ENCODE data around the gene COG4. TPM values are rescaled to one million over a fixed set of nuclear protein-coding genes. Genes with fewer than 3 reads are reported as not detected.

COG4 gene
- total and polyA plus RNA-seq, 2 experiments from 2014 or later, result 28.8 to 38.1 TPM

GRCh38 chr16:70470927-70471341 is 52.4 kb downstream of the COG4 start:
- Mint-ChIP-seq H3K4me1 (peaks cover 4% of the 10 kb centered on the region; the same call in 2 of the 3 replicates), H3K27ac (0 out of 2 replicates have a peak overlapping the region, but pooled peaks have one; percentile 50), H3K27me3 (ENCODE audit: insufficient read depth, low read depth, poor library complexity) (peaks cover 8% of the 10 kb centered on the region), H3K4me3 (no peak overlapping the region), H3K9me3 (no peaks in the 10 kb centered on the region), H3K36me3 (ENCODE audit: low read depth) (no peaks in the 10 kb centered on the region; the same call in 2 of the 3 replicates)
- Histone ChIP-seq H3K4me1 (ENCODE audit: insufficient read depth) (no peaks in the 10 kb centered on the region), H3F3A (replicated peaks; ENCODE audit: low read depth) (no peaks in the 10 kb centered on the region), H3K4me3 (no peak overlapping the region), H4K20me1 (replicated peaks; ENCODE audit: insufficient read depth) (no peaks in the 10 kb centered on the region), H3K36me3 (ENCODE audit: insufficient read depth) (no peaks in the 10 kb centered on the region), H3K79me2 (replicated peaks; ENCODE audit: insufficient read depth) (no peaks in the 10 kb centered on the region), H3K4me2 (no peak overlapping the region), H3K27ac (ENCODE audit: low read depth) (no peak overlapping the region), H3K9me2 (ENCODE audit: insufficient read depth) (no peaks in the 10 kb centered on the region), H3K27me3 (ENCODE audit: insufficient read depth) (no peaks in the 10 kb centered on the region), H2AFZ (no peak overlapping the region)
- DNase-seq (ENCODE audit: low spot score) (peak; percentile 71), ATAC-seq (peak; percentile 67)
- TF ChIP-seq, protein P1, sequence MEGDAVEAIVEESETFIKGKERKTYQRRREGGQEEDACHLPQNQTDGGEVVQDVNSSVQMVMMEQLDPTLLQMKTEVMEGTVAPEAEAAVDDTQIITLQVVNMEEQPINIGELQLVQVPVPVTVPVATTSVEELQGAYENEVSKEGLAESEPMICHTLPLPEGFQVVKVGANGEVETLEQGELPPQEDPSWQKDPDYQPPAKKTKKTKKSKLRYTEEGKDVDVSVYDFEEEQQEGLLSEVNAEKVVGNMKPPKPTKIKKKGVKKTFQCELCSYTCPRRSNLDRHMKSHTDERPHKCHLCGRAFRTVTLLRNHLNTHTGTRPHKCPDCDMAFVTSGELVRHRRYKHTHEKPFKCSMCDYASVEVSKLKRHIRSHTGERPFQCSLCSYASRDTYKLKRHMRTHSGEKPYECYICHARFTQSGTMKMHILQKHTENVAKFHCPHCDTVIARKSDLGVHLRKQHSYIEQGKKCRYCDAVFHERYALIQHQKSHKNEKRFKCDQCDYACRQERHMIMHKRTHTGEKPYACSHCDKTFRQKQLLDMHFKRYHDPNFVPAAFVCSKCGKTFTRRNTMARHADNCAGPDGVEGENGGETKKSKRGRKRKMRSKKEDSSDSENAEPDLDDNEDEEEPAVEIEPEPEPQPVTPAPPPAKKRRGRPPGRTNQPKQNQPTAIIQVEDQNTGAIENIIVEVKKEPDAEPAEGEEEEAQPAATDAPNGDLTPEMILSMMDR (conservative IDR thresholded peaks at IDR 0.05; ENCODE audit: low read depth in 2 of 2), result peak; percentile 58 to 90
- TF ChIP-seq CREB1 (CRISPR knock-in tag; IDR thresholded peaks at IDR 0.05; ENCODE audit: low read depth) (no peak), JUNB (IDR thresholded peaks at IDR 0.05; ENCODE audit: unreplicated experiment) (no peak), STAT1 (IDR thresholded peaks at IDR 0.05; ENCODE audit: unreplicated experiment) (no peak), POLR2AphosphoS5 (IDR thresholded peaks at IDR 0.05; ENCODE audit: low read depth) (no peak)

GRCh38 chr16:70470141-70470926 is 53.0 kb downstream of the COG4 start:
- H3K27ac ChIP-seq (ENCODE audit: low read depth), result no peak overlapping the region
- H3K27me3 ChIP-seq (ENCODE audit: insufficient read depth), result no peaks in the 10 kb centered on the region
- H2AFZ ChIP-seq, result no peak overlapping the region
- no peaks in the 10 kb centered on the region for H3K9me2 ChIP-seq (ENCODE audit: insufficient read depth)
- Mint-ChIP-seq H3K36me3 (ENCODE audit: low read depth) (no peaks in the 10 kb centered on the region; the same call in 2 of the 3 replicates), H3K27ac (peak overlapping the region; percentile 50; the same call in 1 of the 2 replicates), H3K9me3 (no peaks in the 10 kb centered on the region), H3K27me3 (ENCODE audit: insufficient read depth, low read depth, poor library complexity) (peaks cover 6% of the 10 kb centered on the region), H3K4me3 (no peak overlapping the region), H3K4me1 (peaks cover 4% of the 10 kb centered on the region; the same call in 2 of the 3 replicates)
- no peak overlapping the region for H3K4me2 ChIP-seq
- no peaks in the 10 kb centered on the region for H4K20me1 ChIP-seq (replicated peaks; ENCODE audit: insufficient read depth)
- no peak for ATAC-seq
- H3K4me3 ChIP-seq, result no peak overlapping the region
- H3K36me3 ChIP-seq (ENCODE audit: insufficient read depth), result no peaks in the 10 kb centered on the region
- H3K4me1 ChIP-seq (ENCODE audit: insufficient read depth), result no peaks in the 10 kb centered on the region
- H3F3A ChIP-seq (replicated peaks; ENCODE audit: low read depth), result no peaks in the 10 kb centered on the region
- no peak for DNase-seq (ENCODE audit: low spot score)
- H3K79me2 ChIP-seq (replicated peaks; ENCODE audit: insufficient read depth), result no peaks in the 10 kb centered on the region
- TF ChIP-seq NANOG (IDR thresholded peaks at IDR 0.05; ENCODE audit: borderline replicate concordance), result no peak
- TF ChIP-seq, protein P2, sequence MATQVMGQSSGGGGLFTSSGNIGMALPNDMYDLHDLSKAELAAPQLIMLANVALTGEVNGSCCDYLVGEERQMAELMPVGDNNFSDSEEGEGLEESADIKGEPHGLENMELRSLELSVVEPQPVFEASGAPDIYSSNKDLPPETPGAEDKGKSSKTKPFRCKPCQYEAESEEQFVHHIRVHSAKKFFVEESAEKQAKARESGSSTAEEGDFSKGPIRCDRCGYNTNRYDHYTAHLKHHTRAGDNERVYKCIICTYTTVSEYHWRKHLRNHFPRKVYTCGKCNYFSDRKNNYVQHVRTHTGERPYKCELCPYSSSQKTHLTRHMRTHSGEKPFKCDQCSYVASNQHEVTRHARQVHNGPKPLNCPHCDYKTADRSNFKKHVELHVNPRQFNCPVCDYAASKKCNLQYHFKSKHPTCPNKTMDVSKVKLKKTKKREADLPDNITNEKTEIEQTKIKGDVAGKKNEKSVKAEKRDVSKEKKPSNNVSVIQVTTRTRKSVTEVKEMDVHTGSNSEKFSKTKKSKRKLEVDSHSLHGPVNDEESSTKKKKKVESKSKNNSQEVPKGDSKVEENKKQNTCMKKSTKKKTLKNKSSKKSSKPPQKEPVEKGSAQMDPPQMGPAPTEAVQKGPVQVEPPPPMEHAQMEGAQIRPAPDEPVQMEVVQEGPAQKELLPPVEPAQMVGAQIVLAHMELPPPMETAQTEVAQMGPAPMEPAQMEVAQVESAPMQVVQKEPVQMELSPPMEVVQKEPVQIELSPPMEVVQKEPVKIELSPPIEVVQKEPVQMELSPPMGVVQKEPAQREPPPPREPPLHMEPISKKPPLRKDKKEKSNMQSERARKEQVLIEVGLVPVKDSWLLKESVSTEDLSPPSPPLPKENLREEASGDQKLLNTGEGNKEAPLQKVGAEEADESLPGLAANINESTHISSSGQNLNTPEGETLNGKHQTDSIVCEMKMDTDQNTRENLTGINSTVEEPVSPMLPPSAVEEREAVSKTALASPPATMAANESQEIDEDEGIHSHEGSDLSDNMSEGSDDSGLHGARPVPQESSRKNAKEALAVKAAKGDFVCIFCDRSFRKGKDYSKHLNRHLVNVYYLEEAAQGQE (IDR thresholded peaks at IDR 0.05; ENCODE audit: unreplicated experiment), result no peak
- TF ChIP-seq EZH2phosphoT487 (IDR thresholded peaks at IDR 0.05; ENCODE audit: unreplicated experiment), result no peak
- TF ChIP-seq, protein P3, sequence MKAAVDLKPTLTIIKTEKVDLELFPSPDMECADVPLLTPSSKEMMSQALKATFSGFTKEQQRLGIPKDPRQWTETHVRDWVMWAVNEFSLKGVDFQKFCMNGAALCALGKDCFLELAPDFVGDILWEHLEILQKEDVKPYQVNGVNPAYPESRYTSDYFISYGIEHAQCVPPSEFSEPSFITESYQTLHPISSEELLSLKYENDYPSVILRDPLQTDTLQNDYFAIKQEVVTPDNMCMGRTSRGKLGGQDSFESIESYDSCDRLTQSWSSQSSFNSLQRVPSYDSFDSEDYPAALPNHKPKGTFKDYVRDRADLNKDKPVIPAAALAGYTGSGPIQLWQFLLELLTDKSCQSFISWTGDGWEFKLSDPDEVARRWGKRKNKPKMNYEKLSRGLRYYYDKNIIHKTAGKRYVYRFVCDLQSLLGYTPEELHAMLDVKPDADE (IDR thresholded peaks at IDR 0.05), result no peak
- no peak for TF ChIP-seq POLR2AphosphoS5 (IDR thresholded peaks at IDR 0.05; ENCODE audit: low read depth)
